ENCODE results near the gene FERMT1.
"Not testable (repeated sequence)": the region's sequence is repeated elsewhere in the genome, so short reads cannot be mapped to it uniquely, and the experiment has no call there.

The FERMT1 gene

DNA sequence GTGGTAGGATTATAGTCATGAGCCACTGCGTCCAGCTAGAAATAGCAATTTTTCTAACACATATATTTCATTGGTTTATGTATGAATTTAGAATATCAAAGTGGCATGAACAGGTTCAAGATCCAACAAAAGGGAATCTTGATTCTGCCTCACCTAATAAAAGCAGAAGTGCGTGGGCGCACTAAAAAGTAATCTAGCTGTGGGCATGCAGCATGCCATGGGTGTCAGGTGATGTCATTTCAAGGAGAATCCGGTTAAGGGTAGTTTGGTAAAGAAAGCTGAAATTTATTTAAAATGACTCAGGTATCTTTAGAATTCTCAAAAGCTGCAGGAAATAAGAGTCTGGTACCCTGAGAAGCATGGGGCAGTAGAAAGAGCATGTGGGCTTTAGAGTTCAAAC lies 86.6 kb downstream of the FERMT1 start:
- H3K27me3 ChIP-seq (ENCODE audit: control insufficient read depth in 3 of 3, insufficient read depth in 3 of 3, low read depth in 1 of 3, low read length in 3 of 3), result no peaks in the 10 kb centered on the region

DNA sequence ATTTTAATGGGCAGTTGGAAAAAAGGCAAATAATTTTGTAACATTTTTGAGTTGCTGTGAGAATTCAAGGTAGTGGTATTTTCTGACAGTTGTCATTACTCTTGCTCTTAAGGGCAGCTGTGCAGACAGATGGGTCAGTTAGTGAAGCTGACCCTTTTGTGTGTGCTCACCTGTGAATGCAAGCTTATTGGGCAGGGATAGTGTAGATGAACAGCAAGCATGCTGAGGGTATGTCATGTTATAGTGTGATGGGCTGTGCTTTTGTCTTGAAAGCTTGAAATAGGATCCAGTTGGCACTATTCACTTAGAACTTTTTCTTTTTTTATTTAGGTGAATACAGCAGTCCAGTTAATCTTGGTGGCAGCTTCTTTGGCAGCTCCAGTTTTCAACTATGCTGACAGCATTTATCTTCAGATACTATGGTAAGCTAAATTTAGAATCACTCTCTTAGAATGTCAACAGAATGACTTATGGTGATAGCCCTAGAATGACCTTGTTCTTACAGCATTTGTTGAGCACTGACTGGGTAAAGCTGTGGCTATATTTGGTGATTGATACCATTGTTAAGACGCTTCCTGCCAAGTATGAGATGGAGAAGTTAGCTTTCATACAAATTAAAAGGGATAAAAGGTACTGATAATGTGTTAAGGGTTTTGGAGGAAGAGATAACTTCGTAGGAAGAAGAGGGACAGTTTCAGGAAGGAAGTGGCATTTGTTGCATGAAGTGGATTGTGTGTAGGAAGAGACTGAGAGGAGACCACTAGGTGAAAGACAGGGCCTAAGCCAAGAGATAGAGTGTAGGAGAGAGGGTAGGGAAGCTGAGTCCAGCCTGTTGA lies 88.5 kb downstream of the FERMT1 start:
- DNase-seq (ENCODE audit: low spot score), result no peak
- H2BK15ac ChIP-seq (ENCODE audit: low read length), result no peak overlapping the region
- H3K18ac ChIP-seq (ENCODE audit: low read length), result no peak overlapping the region
- peaks cover 2% of the 10 kb centered on the region for H3K79me1 ChIP-seq (ENCODE audit: low read depth, low read length)
- H3K14ac ChIP-seq (ENCODE audit: low read length), result no peak overlapping the region
- H4K91ac ChIP-seq (ENCODE audit: low read depth, low read length, poor library complexity), result no peak overlapping the region
- no peak overlapping the region for H3K4me3 ChIP-seq (ENCODE audit: low read length in 2 of 2)
- no peak overlapping the region for H2AK5ac ChIP-seq (ENCODE audit: low read depth, low read length)
- H4K8ac ChIP-seq (ENCODE audit: low read depth, low read length), result no peak overlapping the region
- no peak overlapping the region for H2BK120ac ChIP-seq (ENCODE audit: low read depth, low read length)
- no peak overlapping the region for H3K23ac ChIP-seq (ENCODE audit: low read depth, low read length, poor library complexity)
- no peaks in the 10 kb centered on the region for H3K27me3 ChIP-seq (ENCODE audit: control insufficient read depth in 3 of 3, insufficient read depth in 3 of 3, low read depth in 1 of 3, low read length in 3 of 3)
- WGBS, 2 donors (ENCODE audit: extremely low coverage in 2 of 2, insufficient read length in 2 of 2, insufficient replicate concordance in 1 of 2), result 100% methylated on average over 1 of the region's 2 CpGs; no CpG with 5 or more reads in 1 of the 2 donors
- peaks cover 2 to 75% of the 10 kb centered on the region in 2 donors for H3K36me3 ChIP-seq (replicated peaks in 1 of 2; ENCODE audit: control insufficient read depth in 2 of 2, insufficient read depth in 2 of 2, low read length in 2 of 2)
- H2BK5ac ChIP-seq (ENCODE audit: low read length), result no peak overlapping the region
- H3K27ac ChIP-seq (replicated peaks; ENCODE audit: low read length), result no peak overlapping the region
- H3K4me2 ChIP-seq (ENCODE audit: insufficient read depth, low read length, poor library complexity, severe bottlenecking), result no peak overlapping the region
- H2AFZ ChIP-seq (ENCODE audit: low read length), result no peak overlapping the region
- H3K9me3 ChIP-seq (replicated peaks in 1 of 2; ENCODE audit: control insufficient read depth in 2 of 2, insufficient read depth in 1 of 2, low read depth in 1 of 2, low read length in 2 of 2), result no peaks in the 10 kb centered on the region
- H3K9ac ChIP-seq (ENCODE audit: low read depth, low read length, poor library complexity), result no peak overlapping the region
- no peak overlapping the region for H3K4ac ChIP-seq (ENCODE audit: low read length)
- no peak overlapping the region for H2BK12ac ChIP-seq (ENCODE audit: low read length)
- peaks cover 0 to 5% of the 10 kb centered on the region in 2 donors for H3K4me1 ChIP-seq (ENCODE audit: control insufficient read depth in 2 of 2, insufficient read depth in 1 of 2, low read depth in 1 of 2, low read length in 2 of 2)

More for the DNA sequence above, 86.6 kb downstream of the FERMT1 start:
- Histone ChIP-seq H3K4ac (ENCODE audit: low read length) (no peak overlapping the region), H3K18ac (ENCODE audit: low read length) (no peak overlapping the region), H3K27ac (replicated peaks; ENCODE audit: low read length) (no peak overlapping the region), H3K9ac (ENCODE audit: low read depth, low read length, poor library complexity) (no peak overlapping the region), H3K23ac (ENCODE audit: low read depth, low read length, poor library complexity) (no peak overlapping the region), H3K4me3 (ENCODE audit: low read length in 2 of 2) (no peak overlapping the region), H2BK15ac (ENCODE audit: low read length) (no peak overlapping the region), H3K36me3 (replicated peaks in 1 of 2; ENCODE audit: control insufficient read depth in 2 of 2, insufficient read depth in 2 of 2, low read length in 2 of 2) (peaks cover 2 to 91% of the 10 kb centered on the region in 2 donors), H3K9me3 (replicated peaks in 1 of 2; ENCODE audit: control insufficient read depth in 2 of 2, insufficient read depth in 1 of 2, low read depth in 1 of 2, low read length in 2 of 2) (no peaks in the 10 kb centered on the region), H3K4me1 (ENCODE audit: control insufficient read depth in 2 of 2, insufficient read depth in 1 of 2, low read depth in 1 of 2, low read length in 2 of 2) (peaks cover 0 to 5% of the 10 kb centered on the region in 2 donors), H2BK120ac (ENCODE audit: low read depth, low read length) (no peak overlapping the region), H3K14ac (ENCODE audit: low read length) (no peak overlapping the region), H2BK12ac (ENCODE audit: low read length) (no peak overlapping the region), H3K79me1 (ENCODE audit: low read depth, low read length) (peaks cover 2% of the 10 kb centered on the region), H4K8ac (ENCODE audit: low read depth, low read length) (no peak overlapping the region), H2AFZ (ENCODE audit: low read length) (no peak overlapping the region), H2BK5ac (ENCODE audit: low read length) (no peak overlapping the region), H3K4me2 (ENCODE audit: insufficient read depth, low read length, poor library complexity, severe bottlenecking) (no peak overlapping the region), H4K91ac (ENCODE audit: low read depth, low read length, poor library complexity) (no peak overlapping the region), H2AK5ac (ENCODE audit: low read depth, low read length) (no peak overlapping the region)
- WGBS, 2 donors (ENCODE audit: extremely low coverage in 2 of 2, insufficient read length in 2 of 2, insufficient replicate concordance in 1 of 2), result no CpG with 5 or more reads among the region's 4 CpGs
- no peak for DNase-seq (ENCODE audit: low spot score)

DNA sequence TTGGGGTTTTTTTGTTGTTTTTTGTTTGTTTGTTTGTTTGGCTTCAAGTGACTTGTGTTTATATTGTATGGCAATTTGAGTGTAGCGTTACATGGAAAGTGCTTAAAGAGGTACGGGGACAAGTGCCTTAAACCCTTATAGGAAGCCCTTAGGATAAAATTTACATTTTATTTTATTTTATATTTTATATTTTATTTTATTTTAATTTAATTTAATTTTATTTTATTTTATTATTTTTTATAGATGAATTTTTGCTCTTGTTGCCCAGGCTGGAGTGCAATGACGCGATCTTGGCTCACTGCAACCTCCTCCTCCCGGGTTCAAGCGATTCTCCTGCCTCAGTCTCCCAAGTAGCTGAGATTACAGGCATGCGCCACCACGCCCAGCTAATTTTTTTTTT lies 89.9 kb downstream of the FERMT1 start:
- not testable (repeated sequence) for H3K27me3 ChIP-seq (ENCODE audit: control insufficient read depth in 3 of 3, insufficient read depth in 3 of 3, low read depth in 1 of 3, low read length in 3 of 3); H2BK5ac ChIP-seq (ENCODE audit: low read length); H3K79me1 ChIP-seq (ENCODE audit: low read depth, low read length); H2AK5ac ChIP-seq (ENCODE audit: low read depth, low read length); H3K9ac ChIP-seq (ENCODE audit: low read depth, low read length, poor library complexity); H3K4me3 ChIP-seq (ENCODE audit: low read length in 2 of 2); DNase-seq (ENCODE audit: low spot score); H3K14ac ChIP-seq (ENCODE audit: low read length); H2AFZ ChIP-seq (ENCODE audit: low read length); H2BK15ac ChIP-seq (ENCODE audit: low read length); H3K4ac ChIP-seq (ENCODE audit: low read length); H3K18ac ChIP-seq (ENCODE audit: low read length); H2BK120ac ChIP-seq (ENCODE audit: low read depth, low read length); H3K27ac ChIP-seq (replicated peaks; ENCODE audit: low read length); H4K8ac ChIP-seq (ENCODE audit: low read depth, low read length); H3K23ac ChIP-seq (ENCODE audit: low read depth, low read length, poor library complexity); H3K9me3 ChIP-seq (replicated peaks in 1 of 2; ENCODE audit: control insufficient read depth in 2 of 2, insufficient read depth in 1 of 2, low read depth in 1 of 2, low read length in 2 of 2); H2BK12ac ChIP-seq (ENCODE audit: low read length); H3K4me1 ChIP-seq (ENCODE audit: control insufficient read depth in 2 of 2, insufficient read depth in 1 of 2, low read depth in 1 of 2, low read length in 2 of 2); H3K4me2 ChIP-seq (ENCODE audit: insufficient read depth, low read length, poor library complexity, severe bottlenecking); H4K91ac ChIP-seq (ENCODE audit: low read depth, low read length, poor library complexity)
- WGBS, 2 donors (ENCODE audit: extremely low coverage in 2 of 2, insufficient read length in 2 of 2, insufficient replicate concordance in 1 of 2), result no CpG with 5 or more reads among the region's 8 CpGs
- peaks cover 2 to 65% of the 10 kb centered on the region in 2 donors for H3K36me3 ChIP-seq (replicated peaks in 1 of 2; ENCODE audit: control insufficient read depth in 2 of 2, insufficient read depth in 2 of 2, low read length in 2 of 2)

DNA sequence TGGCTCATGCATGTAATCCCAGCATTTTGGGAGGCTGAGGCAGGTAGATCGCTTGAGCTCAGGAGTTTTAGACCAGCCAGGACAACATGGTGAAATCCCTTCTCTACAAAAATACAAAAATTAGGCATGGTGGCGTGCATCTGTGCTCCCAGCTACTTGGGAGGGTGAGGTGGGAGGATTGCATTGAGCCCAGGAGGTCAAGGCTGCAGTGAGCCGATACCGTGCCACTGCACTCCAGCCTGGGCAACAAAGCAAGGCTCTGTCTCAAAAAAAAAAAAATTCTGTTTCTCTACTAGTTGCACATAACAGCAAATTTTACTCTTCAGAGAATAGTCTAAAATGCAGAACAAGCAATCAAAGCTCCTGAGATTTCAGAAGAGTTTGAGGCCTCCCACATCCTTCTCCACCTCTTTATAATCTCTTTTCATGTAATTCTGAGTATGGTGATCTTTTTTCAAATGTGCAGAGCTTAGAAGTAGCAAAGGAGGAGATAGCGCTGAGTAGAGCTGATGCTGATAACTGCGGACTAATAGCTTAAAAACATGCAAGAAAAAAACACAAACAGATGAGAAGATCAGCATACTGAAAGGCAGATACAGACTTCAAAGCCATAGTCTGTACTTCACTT lies 92.3 kb downstream of the FERMT1 start:
- Histone ChIP-seq H2BK12ac (ENCODE audit: low read length) (no peak overlapping the region), H2AK5ac (ENCODE audit: low read depth, low read length) (no peak overlapping the region), H3K4me3 (ENCODE audit: low read length in 2 of 2) (no peak overlapping the region), H2BK120ac (ENCODE audit: low read depth, low read length) (no peak overlapping the region), H3K27me3 (ENCODE audit: control insufficient read depth in 3 of 3, insufficient read depth in 3 of 3, low read depth in 1 of 3, low read length in 3 of 3) (no peaks in the 10 kb centered on the region), H3K4me1 (ENCODE audit: control insufficient read depth in 2 of 2, insufficient read depth in 1 of 2, low read depth in 1 of 2, low read length in 2 of 2) (no peaks in the 10 kb centered on the region), H2BK5ac (ENCODE audit: low read length) (no peak overlapping the region), H3K4me2 (ENCODE audit: insufficient read depth, low read length, poor library complexity, severe bottlenecking) (no peak overlapping the region), H3K4ac (ENCODE audit: low read length) (no peak overlapping the region), H2BK15ac (ENCODE audit: low read length) (no peak overlapping the region), H3K9me3 (replicated peaks in 1 of 2; ENCODE audit: control insufficient read depth in 2 of 2, insufficient read depth in 1 of 2, low read depth in 1 of 2, low read length in 2 of 2) (peaks cover 0 to 8% of the 10 kb centered on the region in 2 donors), H3K18ac (ENCODE audit: low read length) (no peak overlapping the region), H3K14ac (ENCODE audit: low read length) (no peak overlapping the region), H4K8ac (ENCODE audit: low read depth, low read length) (no peak overlapping the region), H3K9ac (ENCODE audit: low read depth, low read length, poor library complexity) (no peak overlapping the region), H4K91ac (ENCODE audit: low read depth, low read length, poor library complexity) (no peak overlapping the region), H2AFZ (ENCODE audit: low read length) (no peak overlapping the region), H3K79me1 (ENCODE audit: low read depth, low read length) (no peaks in the 10 kb centered on the region), H3K23ac (ENCODE audit: low read depth, low read length, poor library complexity) (no peak overlapping the region), H3K27ac (replicated peaks; ENCODE audit: low read length) (no peak overlapping the region), H3K36me3 (replicated peaks in 1 of 2; ENCODE audit: control insufficient read depth in 2 of 2, insufficient read depth in 2 of 2, low read length in 2 of 2) (peaks cover 5 to 60% of the 10 kb centered on the region in 2 donors)
- no peak for DNase-seq (ENCODE audit: low spot score)
- no CpG with 5 or more reads among the region's 6 CpGs for WGBS, 2 donors (ENCODE audit: extremely low coverage in 2 of 2, insufficient read length in 2 of 2, insufficient replicate concordance in 1 of 2)
